ENCODE measurements around the gene RMRP.

- no peak for TF ChIP-seq CTCF (IDR thresholded peaks at IDR 0.05; ENCODE audit: borderline replicate concordance, extremely low read depth, low read length, poor library complexity, severe bottlenecking)
- TF ChIP-seq EZH2 (IDR thresholded peaks at IDR 0.05; ENCODE audit: borderline replicate concordance, low read depth, low read length, severe bottlenecking): no peak
These were observed 29.3 kb downstream of the RMRP start for GRCh38 chr9:35628389-35628991.

Measured in DND-41 (cell line).